ENCODE data around the gene DIDO1.
"Not testable (repeated sequence)": the region's sequence is repeated elsewhere in the genome, so short reads cannot be mapped to it uniquely, and the experiment has no call there.

The DIDO1 gene

GRCh38 chr20:62961310-62961783, 35.0 kb upstream of the DIDO1 start:
- Histone ChIP-seq H3K36me3 (replicated peaks; ENCODE audit: low read depth, low read length) (peaks cover 55% of the 10 kb centered on the region), H3K9ac (ENCODE audit: low read length) (no peak overlapping the region), H3K27me3 (ENCODE audit: low read depth, low read length) (no peaks in the 10 kb centered on the region), H3K27ac (ENCODE audit: low read length) (no peak overlapping the region), H3K4me1 (ENCODE audit: low read length) (no peaks in the 10 kb centered on the region), H2AFZ (ENCODE audit: low read depth, low read length) (no peak overlapping the region), H4K20me1 (ENCODE audit: insufficient read depth, low read length) (peaks cover 16% of the 10 kb centered on the region), H3K4me2 (ENCODE audit: low read length) (no peak overlapping the region), H3K9me3 (ENCODE audit: insufficient read depth, low read length) (no peaks in the 10 kb centered on the region), H3K4me3 (ENCODE audit: low read length) (no peak overlapping the region), H3K79me2 (ENCODE audit: low read length) (peaks cover 10% of the 10 kb centered on the region)
- TF ChIP-seq CTCF (IDR thresholded peaks at IDR 0.05; ENCODE audit: low read depth, low read length) (no peak), EZH2phosphoT487 (IDR thresholded peaks at IDR 0.05; ENCODE audit: low read depth) (no peak)

- not testable (repeated sequence) for H2AFZ ChIP-seq (ENCODE audit: low read depth, low read length); H3K9ac ChIP-seq (ENCODE audit: low read length); H3K4me1 ChIP-seq (ENCODE audit: low read length); H3K27ac ChIP-seq (ENCODE audit: low read length); H3K4me3 ChIP-seq (ENCODE audit: low read length); H3K27me3 ChIP-seq (ENCODE audit: low read depth, low read length); H3K4me2 ChIP-seq (ENCODE audit: low read length); H3K9me3 ChIP-seq (ENCODE audit: insufficient read depth, low read length)
- peaks cover 17% of the 10 kb centered on the region for H3K79me2 ChIP-seq (ENCODE audit: low read length)
- peaks cover 23% of the 10 kb centered on the region for H4K20me1 ChIP-seq (ENCODE audit: insufficient read depth, low read length)
- peaks cover 58% of the 10 kb centered on the region for H3K36me3 ChIP-seq (replicated peaks; ENCODE audit: low read depth, low read length)
These were observed 34.4 kb upstream of the DIDO1 start for GRCh38 chr20:62960446-62961309.

DNA sequence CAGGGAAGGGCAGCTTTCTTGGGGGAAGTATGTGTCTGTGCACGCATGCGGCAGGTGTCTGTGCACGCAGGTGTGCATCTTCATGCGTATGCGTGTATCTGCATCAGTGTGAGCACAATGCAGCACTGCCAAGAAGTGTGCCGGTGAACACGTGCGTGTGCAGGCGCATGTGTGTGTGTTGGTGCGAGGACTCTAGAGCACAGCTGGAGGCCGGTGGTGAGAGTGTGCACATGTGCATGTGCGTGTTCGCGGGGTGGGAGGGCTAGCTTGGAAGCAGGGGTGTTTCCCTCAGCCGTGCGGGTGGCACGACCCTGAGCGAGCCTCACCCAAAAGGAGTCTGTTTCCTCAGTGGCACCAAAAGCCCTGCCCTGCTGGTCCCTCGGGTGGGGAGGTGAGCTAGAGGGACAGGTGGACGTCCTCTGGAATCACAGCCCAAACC, 33.7 kb upstream of the DIDO1 start:
- Histone ChIP-seq H3K9me3 (ENCODE audit: insufficient read depth, low read length) (no peaks in the 10 kb centered on the region), H2AFZ (ENCODE audit: low read depth, low read length) (no peak overlapping the region), H3K79me2 (ENCODE audit: low read length) (peaks cover 23% of the 10 kb centered on the region), H3K4me3 (ENCODE audit: low read length) (no peak overlapping the region), H3K4me1 (ENCODE audit: low read length) (peaks cover under 1% of the 10 kb centered on the region; the same call in 1 of the 2 replicates), H3K27me3 (ENCODE audit: low read depth, low read length) (no peaks in the 10 kb centered on the region), H3K9ac (ENCODE audit: low read length) (no peak overlapping the region), H3K27ac (ENCODE audit: low read length) (no peak overlapping the region), H3K4me2 (ENCODE audit: low read length) (no peak overlapping the region), H3K36me3 (replicated peaks; ENCODE audit: low read depth, low read length) (peaks cover 60% of the 10 kb centered on the region), H4K20me1 (ENCODE audit: insufficient read depth, low read length) (peaks cover 27% of the 10 kb centered on the region)
- TF ChIP-seq CTCF (IDR thresholded peaks at IDR 0.05; ENCODE audit: low read depth, low read length) (no peak), EZH2phosphoT487 (IDR thresholded peaks at IDR 0.05; ENCODE audit: low read depth) (no peak)

- Histone ChIP-seq H3K27ac (ENCODE audit: low read length) (no peak overlapping the region), H3K9me3 (ENCODE audit: insufficient read depth, low read length) (no peaks in the 10 kb centered on the region), H2AFZ (ENCODE audit: low read depth, low read length) (no peak overlapping the region), H3K79me2 (ENCODE audit: low read length) (peaks cover 30% of the 10 kb centered on the region), H4K20me1 (ENCODE audit: insufficient read depth, low read length) (peaks cover 34% of the 10 kb centered on the region), H3K27me3 (ENCODE audit: low read depth, low read length) (no peaks in the 10 kb centered on the region), H3K4me3 (ENCODE audit: low read length) (no peak overlapping the region), H3K4me1 (ENCODE audit: low read length) (peaks cover 8% of the 10 kb centered on the region), H3K36me3 (replicated peaks; ENCODE audit: low read depth, low read length) (peaks cover 53% of the 10 kb centered on the region), H3K9ac (ENCODE audit: low read length) (no peak overlapping the region), H3K4me2 (ENCODE audit: low read length) (no peak overlapping the region)
- TF ChIP-seq CTCF (IDR thresholded peaks at IDR 0.05; ENCODE audit: low read depth, low read length) (no peak), EZH2phosphoT487 (IDR thresholded peaks at IDR 0.05; ENCODE audit: low read depth) (no peak)
These were observed 33.0 kb upstream of the DIDO1 start for GRCh38 chr20:62959101-62959971.
